IMR-90 (cell line): ENCODE results near the gene ATP1A3. TPM values are rescaled to one million over a fixed set of nuclear protein-coding genes. Genes with fewer than 3 reads are reported as not detected.

Source experiments
- ATAC-seq: fragments of 200-7000 bp; cut with Tn5 transposase; 2 replicates; pipeline ENCODE4 v1.9.1; 2020; ENCODE audit warnings: low read depth, mild to moderate bottlenecking, moderate library complexity
- BruUV-seq: library from RNA; stranded (reverse); fragments of 400-500 nt; replicated peaks from 2 replicates; lab custom pipeline; 2021; lab: Mats Ljungman, UMichigan
- CTCF ChIA-PET: fragments of 300-600 bp; formaldehyde crosslinking; extraction: SDS; loops from one replicate; lab custom pipeline; 2021; ENCODE audit warnings: antibody characterized with exemption; lab: Yijun Ruan, JAX
- POLR2A ChIA-PET: fragments of 300-600 bp; sonication (Branson Sonifier 250); formaldehyde crosslinking; loops from one replicate; lab custom pipeline; 2022; ENCODE audit warnings: antibody characterized with exemption; ENCODE audit not compliant: unreplicated experiment; lab: Charles Lee
- DNase-seq: peaks from one replicate; pipeline ENCODE4 v3.0.0; 2013
- H2AFZ ChIP-seq: replicated peaks from 2 replicates; pipeline ENCODE3; 2013; ENCODE audit warnings: low read length, mild to moderate bottlenecking; ENCODE audit not compliant: poor library complexity
- H2AK5ac ChIP-seq: 2 replicates; pipeline ENCODE4 v1.6.1; 2013; ENCODE audit warnings: low read depth, low read length, inconsistent platforms
- H2AK9ac ChIP-seq: replicated peaks from 2 replicates; pipeline ENCODE3; 2013; ENCODE audit warnings: mild to moderate bottlenecking, low read depth, low read length, moderate library complexity; ENCODE audit not compliant: poor library complexity
- H2BK120ac ChIP-seq: 2 replicates; pipeline ENCODE4 v1.6.1; 2013; ENCODE audit warnings: low read depth, low read length, inconsistent platforms
- H2BK15ac ChIP-seq: 3 replicates; pipeline ENCODE4 v1.6.1; 2013; ENCODE audit warnings: low read depth, low read length, inconsistent platforms
- H2BK20ac ChIP-seq: 2 replicates; pipeline ENCODE4 v1.6.1; 2013; ENCODE audit warnings: low read depth, mild to moderate bottlenecking, inconsistent platforms, low read length, moderate library complexity
- H2BK5ac ChIP-seq: 2 replicates; pipeline ENCODE4 v1.6.1; 2013; ENCODE audit warnings: mild to moderate bottlenecking, low read depth, low read length, inconsistent platforms; ENCODE audit not compliant: poor library complexity, severe bottlenecking
- H3K14ac ChIP-seq: replicated peaks from 2 replicates; pipeline ENCODE4 v1.6.1; 2013; ENCODE audit warnings: low read depth, low read length, inconsistent platforms
- H3K18ac ChIP-seq: 2 replicates; pipeline ENCODE4 v1.6.1; 2013; ENCODE audit warnings: low read depth, low read length, control low read depth
- H3K23ac ChIP-seq: 2 replicates; pipeline ENCODE4 v1.6.1; 2013; ENCODE audit warnings: low read depth, low read length, inconsistent platforms
- H3K27ac ChIP-seq: 2 replicates; pipeline ENCODE4 v1.5.1; 2013; ENCODE audit warnings: mild to moderate bottlenecking, control low read depth, low read length; ENCODE audit not compliant: insufficient read depth
- H3K27me3 ChIP-seq: 2 replicates; pipeline ENCODE4 v1.6.1; 2013; ENCODE audit warnings: low read length; ENCODE audit not compliant: control insufficient read depth, insufficient read depth
- H3K36me3 ChIP-seq: 2 replicates; pipeline ENCODE4 v1.6.1; 2013; ENCODE audit warnings: low read length, mixed read lengths; ENCODE audit not compliant: control insufficient read depth, insufficient read depth
- H3K4ac ChIP-seq: 2 replicates; pipeline ENCODE4 v1.6.1; 2013; ENCODE audit warnings: low read depth, low read length, inconsistent platforms
- H3K4me1 ChIP-seq: 2 replicates; pipeline ENCODE4 v1.6.1; 2013; ENCODE audit warnings: low read length, mixed read lengths; ENCODE audit not compliant: control insufficient read depth, insufficient read depth
- H3K4me2 ChIP-seq: 2 replicates; pipeline ENCODE4 v1.6.1; 2013; ENCODE audit warnings: low read depth, mild to moderate bottlenecking, control low read depth, low read length, moderate library complexity
- H3K4me3 ChIP-seq: 2 replicates; pipeline ENCODE4 v1.5.1; 2013; ENCODE audit warnings: low read depth, mild to moderate bottlenecking, control low read depth, low read length, moderate library complexity; ENCODE audit not compliant: insufficient read depth
- H3K56ac ChIP-seq: 2 replicates; pipeline ENCODE4 v1.6.1; 2013; ENCODE audit warnings: low read length, inconsistent platforms; ENCODE audit not compliant: insufficient read depth; ENCODE audit errors: extremely low read depth
- H3K79me1 ChIP-seq, 2 experiments: 2 replicates each; pipeline ENCODE4 v1.6.1; 2013; ENCODE audit warnings: low read length in 2 of 2, inconsistent platforms in 1 of 2, low read depth in 1 of 2
- H3K9ac ChIP-seq: 2 replicates; pipeline ENCODE4 v1.6.1; 2013; ENCODE audit warnings: low read depth, low read length, control low read depth
- H3K9me1 ChIP-seq: 2 replicates; pipeline ENCODE4 v1.6.1; 2013; ENCODE audit warnings: low read length, inconsistent platforms; ENCODE audit not compliant: insufficient read depth
- H3K9me3 ChIP-seq: 2 replicates; pipeline ENCODE4 v1.6.1; 2013; ENCODE audit warnings: low read length; ENCODE audit not compliant: control insufficient read depth, insufficient read depth
- H4K20me1 ChIP-seq: 2 replicates; pipeline ENCODE4 v1.6.1; 2013; ENCODE audit warnings: low read length, inconsistent platforms; ENCODE audit not compliant: insufficient read depth
- H4K5ac ChIP-seq: 2 replicates; pipeline ENCODE4 v1.6.1; 2013; ENCODE audit warnings: mild to moderate bottlenecking, low read depth, low read length, control low read depth
- H4K8ac ChIP-seq, 2 experiments: 2 replicates each; pipeline ENCODE4 v1.6.1; 2013; ENCODE audit warnings: low read depth in 2 of 2, low read length in 2 of 2, control low read depth in 1 of 2, inconsistent platforms in 1 of 2
- H4K91ac ChIP-seq: 2 replicates; pipeline ENCODE4 v1.6.1; 2013; ENCODE audit warnings: low read depth, low read length, inconsistent platforms; ENCODE audit not compliant: insufficient read depth
- CEBPB ChIP-seq: IDR thresholded peaks from 2 replicates; pipeline ENCODE4 v1.6.1; 2012; ENCODE audit warnings: low read depth, low read length, improper control_type of control experiment
- MXI1 ChIP-seq: IDR thresholded peaks from 2 replicates; pipeline ENCODE4 v1.6.1; 2012; ENCODE audit warnings: low read depth, mild to moderate bottlenecking, low read length, moderate library complexity, borderline replicate concordance
- RFX5 ChIP-seq: IDR thresholded peaks from 2 replicates; pipeline ENCODE4 v1.8.0; 2012; ENCODE audit warnings: low read depth, mild to moderate bottlenecking, low read length, moderate library complexity
- WGBS, 2 experiments: methylation state at CpG; one replicate each; pipeline versions ENCODE4 v1.1.5 to v1.1.7; 2013; ENCODE audit warnings: missing lambda C conversion rate in 2 of 2; ENCODE audit not compliant: insufficient read length in 1 of 2; ENCODE audit errors: extremely low coverage in 2 of 2; 5-methylcytosine and 5-hydroxymethylcytosine counted together
- dilution Hi-C: fragments of 300-500 bp; cut with HindIII; formaldehyde crosslinking; loops from one replicate; pipeline ENCODE4 v1.14.3; 2018; ENCODE audit warnings: low sequenced_read_pairs; ENCODE audit not compliant: unreplicated experiment
- in situ Hi-C: fragments of 300-500 bp; cut with MboI; formaldehyde crosslinking; loops from 3 replicates; pipeline ENCODE4 v1.14.3; 2019; ENCODE audit warnings: low sequenced_read_pairs, inconsistent platforms, mixed read lengths
- intact Hi-C: fragments of 100-400 bp; cut with micrococcal nuclease; formaldehyde crosslinking; loops from 2 replicates; pipeline ENCODE4 v1.10.0; 2022
- polyA plus RNA-seq, 3 experiments: library from polyadenylated mRNA; depleted of rRNA; stranded (reverse); fragments of >200 nt; gene quantifications; 2 replicates each; pipeline ENCODE4 v1.2.3, GENCODE V29; 2012; ENCODE audit warnings: low replicate concordance in 1 of 3
- total RNA-seq: library from RNA; depleted of rRNA; stranded (reverse); fragments of >200 nt; gene quantifications from 2 replicates; pipeline ENCODE4 v1.2.3, GENCODE V29; 2012

Gene ATP1A3
- total and polyA plus RNA-seq, 2 of the 4 experiments (the other 2 are of a cell fraction): under 0.01 to 0.12 TPM

DNA sequence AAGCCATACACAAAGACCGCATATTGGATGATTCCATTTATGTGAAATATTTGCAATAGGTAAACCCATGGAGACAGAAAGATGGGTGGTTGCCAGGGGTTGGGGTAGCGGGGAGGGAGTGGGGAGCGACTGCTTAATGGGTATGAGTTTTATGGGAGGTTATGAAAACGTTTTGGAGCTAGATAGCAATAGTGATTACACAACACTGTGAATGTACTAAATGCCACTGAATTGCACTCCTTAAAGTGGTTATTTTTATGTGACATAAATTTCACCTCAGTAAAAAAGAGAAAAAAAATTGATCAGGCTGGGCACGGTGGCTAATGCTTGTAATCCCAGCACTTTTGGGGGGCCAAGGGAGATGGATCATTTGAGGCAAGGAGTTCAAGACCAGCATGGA lies 39.4 kb upstream of the ATP1A3 start:
- ATAC-seq (no peak), DNase-seq (no peak)
- no peak overlapping the region for H3K4me3 ChIP-seq
- H2BK120ac ChIP-seq: no peak overlapping the region
- no peak overlapping the region for H2AK9ac ChIP-seq
- in situ Hi-C loops: no loop called here
- no peak overlapping the region for H3K9ac ChIP-seq
- no peak overlapping the region for H4K91ac ChIP-seq
- H2AK5ac ChIP-seq: no peak overlapping the region
- no peaks in the 10 kb centered on the region for H4K20me1 ChIP-seq
- no peaks in the 10 kb centered on the region for H3K9me1 ChIP-seq
- H4K5ac ChIP-seq: no peak overlapping the region
- H3K23ac ChIP-seq: no peak overlapping the region
- H3K27ac ChIP-seq: no peak overlapping the region
- dilution Hi-C loops: no loop called here
- H3K79me1 ChIP-seq: no peaks in the 10 kb centered on the region
- TF ChIP-seq CEBPB: 0 out of 2 replicates have a peak, but pooled peaks have one; percentile 13
- no peak for TF ChIP-seq MXI1
- TF ChIP-seq RFX5: no peak
- H2AFZ ChIP-seq: no peak overlapping the region
- no peak overlapping the region for H2BK20ac ChIP-seq
- no peak overlapping the region for H2BK5ac ChIP-seq
- CTCF ChIA-PET: interaction anchor here (1.7 kb wide), 1 partner anchor 16 kb away, joined by 9 read pairs; no protein-coding TSS in a partner anchor
- H3K14ac ChIP-seq: no peak overlapping the region
- no peak overlapping the region for H2BK15ac ChIP-seq
- POLR2A ChIA-PET: no interaction called here
- H3K4me1 ChIP-seq: no peaks in the 10 kb centered on the region
- no peak overlapping the region for H3K18ac ChIP-seq
- no peaks in the 10 kb centered on the region for H3K36me3 ChIP-seq
- no peaks in the 10 kb centered on the region for H3K9me3 ChIP-seq
- no peak overlapping the region for H3K4me2 ChIP-seq
- no peak overlapping the region for H4K8ac ChIP-seq
- BruUV-seq: no TSS peak
- peaks cover 22% of the 10 kb centered on the region for H3K27me3 ChIP-seq
- H3K56ac ChIP-seq: no peak overlapping the region
- H3K4ac ChIP-seq: no peak overlapping the region
- intact Hi-C loops: loop anchor here (5.0 to 10.0 kb wide), 2 partner anchors 76 to 149 kb away; partner anchors contain the start of genes ARHGEF1 and RABAC1
- 67% methylated on average over 1 of the region's 5 CpGs; no CpG with 5 or more reads in 1 of the 2 experiments for WGBS, 2 experiments
